GM19328 (cell line): ENCODE data around the gene TARBP2.
A peak's percentile ranks its signal among the peaks of the same experiment; 100 is the strongest.

ENCODE experiments used
- ATAC-seq: cut with Tn5 transposase; IDR thresholded peaks from one replicate; pipeline ENCODE4 v1.9.1; 2021; ENCODE audit warnings: mild to moderate bottlenecking, moderate library complexity; ENCODE audit not compliant: unreplicated experiment

The TARBP2 gene

GRCh38 chr12:53500776-53501614, at the start of gene TARBP2:
TSS of gene TARBP2 (plus strand) at chr12:53501283. CDS start at chr12:53501409, 126 bp downstream.
- ATAC-seq, result peak; percentile 63

GRCh38 chr12:53451661-53452158, 49.4 kb upstream of the TARBP2 start, which contains the start of gene PCBP2:
TSS of gene PCBP2 (plus strand) at chr12:53452102. CDS start at chr12:53454801, 2,699 bp downstream.
- ATAC-seq, result peak; percentile 95

GRCh38 chr12:53452159-53453077, 48.7 kb upstream of the TARBP2 start:
- ATAC-seq, result peak; percentile 27

GRCh38 chr12:53453953-53454640, 47.0 kb upstream of the TARBP2 start:
- ATAC-seq, result no peak

- ATAC-seq, result no peak
Observed at GRCh38 chr12:53454707-53455106, 46.4 kb upstream of the TARBP2 start.

GRCh38 chr12:53456654-53457366, 44.3 kb upstream of the TARBP2 start:
- no peak for ATAC-seq

GRCh38 chr12:53459097-53459496, 42.0 kb upstream of the TARBP2 start:
- ATAC-seq, result no peak

- no peak for ATAC-seq
Observed at GRCh38 chr12:53461059-53461458, 40.0 kb upstream of the TARBP2 start.

- no peak for ATAC-seq
Observed at GRCh38 chr12:53461591-53461990, 39.5 kb upstream of the TARBP2 start.

GRCh38 chr12:53462935-53463334, 38.1 kb upstream of the TARBP2 start:
- ATAC-seq, result no peak

- no peak for ATAC-seq
Observed at GRCh38 chr12:53463802-53464560, 37.1 kb upstream of the TARBP2 start.

- no peak for ATAC-seq
Observed at GRCh38 chr12:53464685-53465418, 36.2 kb upstream of the TARBP2 start.

GRCh38 chr12:53465679-53466078, 35.4 kb upstream of the TARBP2 start:
- ATAC-seq, result no peak

- ATAC-seq, result no peak
Observed at GRCh38 chr12:53466640-53467039, 34.4 kb upstream of the TARBP2 start.

GRCh38 chr12:53467082-53467481, 34.0 kb upstream of the TARBP2 start:
- no peak for ATAC-seq

GRCh38 chr12:53467880-53468279, 33.2 kb upstream of the TARBP2 start:
- ATAC-seq, result no peak

- no peak for ATAC-seq
Observed at GRCh38 chr12:53468282-53468681, 32.8 kb upstream of the TARBP2 start.

GRCh38 chr12:53472056-53472582, 29.0 kb upstream of the TARBP2 start:
- ATAC-seq, result no peak
